ENCODE data around the gene WNT7A.

WNT7A gene

DNA sequence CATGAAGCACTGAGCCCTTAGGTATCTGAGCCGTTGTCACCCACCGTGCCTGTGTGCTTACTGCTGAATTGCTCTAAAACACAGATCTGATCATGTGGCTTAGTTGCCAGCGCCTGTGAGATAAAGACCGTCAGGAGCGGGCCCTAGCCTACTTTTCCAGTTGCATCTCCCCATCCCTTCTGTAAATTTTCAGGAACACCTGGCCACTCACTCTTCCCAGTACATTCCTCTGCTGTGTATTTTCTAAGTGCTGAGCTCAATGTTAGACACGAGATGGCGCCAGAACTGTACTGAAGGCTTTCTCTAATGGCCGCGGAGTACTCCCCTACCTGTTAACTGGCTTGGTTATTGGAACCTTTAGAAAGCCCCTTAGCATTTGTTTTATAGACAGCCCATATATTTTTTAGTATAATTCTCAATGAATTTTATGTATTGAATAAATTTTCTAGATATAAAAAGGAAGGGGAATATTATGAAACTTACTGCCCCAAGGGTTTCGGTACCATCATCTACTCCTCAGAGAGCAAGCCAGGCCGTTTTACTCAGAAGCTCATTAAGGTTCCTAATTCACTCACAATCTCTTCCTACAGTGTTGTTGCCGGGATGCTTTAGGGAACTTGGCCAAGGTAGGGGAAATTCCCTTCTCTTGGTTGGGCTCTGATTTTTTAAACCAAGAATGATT lies 16.7 kb upstream of the WNT7A start:
- peak overlapping the region; percentile 75 for H3K4me3 ChIP-seq
- H3K27ac ChIP-seq: no peak overlapping the region
- DNase-seq (ENCODE audit: low spot score): peak; percentile 69
- TF ChIP-seq, protein P1, sequence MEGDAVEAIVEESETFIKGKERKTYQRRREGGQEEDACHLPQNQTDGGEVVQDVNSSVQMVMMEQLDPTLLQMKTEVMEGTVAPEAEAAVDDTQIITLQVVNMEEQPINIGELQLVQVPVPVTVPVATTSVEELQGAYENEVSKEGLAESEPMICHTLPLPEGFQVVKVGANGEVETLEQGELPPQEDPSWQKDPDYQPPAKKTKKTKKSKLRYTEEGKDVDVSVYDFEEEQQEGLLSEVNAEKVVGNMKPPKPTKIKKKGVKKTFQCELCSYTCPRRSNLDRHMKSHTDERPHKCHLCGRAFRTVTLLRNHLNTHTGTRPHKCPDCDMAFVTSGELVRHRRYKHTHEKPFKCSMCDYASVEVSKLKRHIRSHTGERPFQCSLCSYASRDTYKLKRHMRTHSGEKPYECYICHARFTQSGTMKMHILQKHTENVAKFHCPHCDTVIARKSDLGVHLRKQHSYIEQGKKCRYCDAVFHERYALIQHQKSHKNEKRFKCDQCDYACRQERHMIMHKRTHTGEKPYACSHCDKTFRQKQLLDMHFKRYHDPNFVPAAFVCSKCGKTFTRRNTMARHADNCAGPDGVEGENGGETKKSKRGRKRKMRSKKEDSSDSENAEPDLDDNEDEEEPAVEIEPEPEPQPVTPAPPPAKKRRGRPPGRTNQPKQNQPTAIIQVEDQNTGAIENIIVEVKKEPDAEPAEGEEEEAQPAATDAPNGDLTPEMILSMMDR (IDR thresholded peaks at IDR 0.05): peak; percentile 45

DNA sequence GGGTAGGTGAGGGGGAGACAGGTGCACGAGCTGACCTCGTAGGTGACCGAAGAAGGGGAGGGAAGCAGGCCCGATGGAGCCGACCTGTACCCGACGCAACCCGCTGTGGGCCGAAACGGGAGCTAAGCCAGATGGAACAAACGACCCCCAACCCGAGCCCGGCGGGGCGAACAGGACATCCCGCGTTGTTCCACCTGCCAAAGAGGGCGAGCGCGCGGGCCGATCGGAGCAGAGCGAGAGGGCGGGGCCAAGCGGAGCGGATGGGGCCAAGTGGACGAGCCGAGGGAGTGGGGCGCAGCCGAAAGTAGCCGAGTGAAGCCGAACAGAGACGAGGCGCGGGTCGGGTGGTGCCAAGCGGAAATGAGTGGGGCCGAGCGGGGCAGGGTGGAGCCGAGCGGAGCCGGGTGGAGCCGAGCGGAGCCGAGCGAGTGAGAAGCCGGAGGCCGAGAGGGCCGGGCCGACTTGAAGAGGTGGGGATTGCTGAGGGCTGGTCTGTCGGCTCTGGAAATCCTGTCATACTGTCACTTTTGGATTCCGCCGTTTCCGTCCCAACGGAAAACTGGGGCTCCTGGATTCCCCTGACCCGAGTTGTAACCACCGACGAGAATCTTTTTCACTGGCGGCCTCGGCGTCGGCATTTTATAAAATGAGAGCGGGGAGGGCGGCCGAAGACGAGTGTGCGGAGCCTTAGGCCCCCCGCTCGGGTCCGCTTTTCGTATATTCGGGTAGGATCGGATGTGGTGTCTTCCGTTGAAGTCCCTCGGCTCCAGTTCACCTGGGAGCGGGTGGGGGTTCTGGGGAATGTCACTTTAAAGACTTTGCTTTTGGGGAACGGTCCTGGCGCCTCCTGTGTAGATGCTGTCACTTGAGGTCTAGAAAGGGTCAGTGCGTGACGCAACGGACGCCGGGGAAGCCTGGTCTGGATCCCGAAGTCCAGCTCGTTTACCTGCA lies 15.6 kb upstream of the WNT7A start:
- H3K4me3 ChIP-seq: peak overlapping the region; percentile 75
- TF ChIP-seq, protein P1 (IDR thresholded peaks at IDR 0.05): no peak
- H3K27ac ChIP-seq: peak overlapping the region; percentile 45 to 62
- DNase-seq (ENCODE audit: low spot score): peak; percentile 96

DNA sequence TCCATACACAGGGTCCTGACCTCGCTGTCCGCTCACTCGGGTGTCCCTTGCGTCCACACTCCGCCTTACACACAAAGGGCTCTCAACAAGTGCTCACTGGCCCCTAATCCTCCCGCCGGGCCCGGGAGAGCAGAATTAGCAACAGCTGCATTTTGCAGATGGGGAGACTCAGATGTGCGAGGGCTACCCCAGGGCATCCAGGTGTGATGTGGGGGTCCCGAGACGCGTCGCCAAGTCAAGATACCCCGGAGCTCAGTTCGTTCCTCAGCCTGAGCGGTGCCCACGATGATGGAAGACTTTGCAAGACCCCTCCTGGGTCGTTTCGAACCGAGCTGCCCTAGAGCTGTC lies 14.9 kb upstream of the WNT7A start:
- DNase-seq (ENCODE audit: low spot score): no peak
- peak overlapping the region; percentile 26 to 62 for H3K27ac ChIP-seq
- TF ChIP-seq, protein P1 (IDR thresholded peaks at IDR 0.05): no peak
- H3K4me3 ChIP-seq: peak overlapping the region; percentile 75

DNA sequence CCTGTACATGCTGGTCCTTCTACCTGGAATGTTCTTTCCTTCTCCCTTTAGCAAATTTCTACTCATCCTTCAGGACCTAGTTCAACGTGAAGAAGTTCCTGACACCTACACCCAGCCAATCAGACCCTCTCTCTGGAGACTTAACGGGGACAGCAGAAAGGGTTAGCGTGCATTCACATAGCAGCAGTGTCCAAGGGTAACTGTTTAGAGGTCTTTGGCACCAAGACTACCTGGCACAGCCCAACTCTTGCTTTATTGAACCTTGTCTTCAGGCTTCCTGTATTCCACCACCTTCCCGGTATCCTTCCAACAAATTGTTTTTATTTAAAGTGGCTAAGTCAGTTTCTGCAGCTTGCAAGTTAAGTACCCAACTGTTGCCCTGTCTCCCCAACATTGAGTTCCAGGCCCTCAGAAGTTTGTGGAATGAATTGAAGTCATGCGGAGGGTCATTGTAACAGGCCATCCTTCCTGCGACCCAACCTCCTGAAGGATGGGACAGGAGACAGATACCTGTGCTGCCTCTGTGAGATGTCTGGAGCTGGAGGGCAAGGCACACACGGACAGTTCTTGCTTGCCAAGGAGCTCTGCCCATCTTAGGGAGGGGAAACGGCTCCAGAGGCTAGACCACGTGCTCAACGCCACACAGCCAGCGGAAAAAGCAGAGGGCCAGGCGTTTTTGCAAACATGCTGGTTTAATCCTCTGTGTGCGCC lies 14.4 kb upstream of the WNT7A start:
- H3K27ac ChIP-seq: no peak overlapping the region
- no peak for DNase-seq (ENCODE audit: low spot score)
- TF ChIP-seq, protein P1 (IDR thresholded peaks at IDR 0.05): no peak
- H3K4me3 ChIP-seq: peak overlapping the region; percentile 75

DNA sequence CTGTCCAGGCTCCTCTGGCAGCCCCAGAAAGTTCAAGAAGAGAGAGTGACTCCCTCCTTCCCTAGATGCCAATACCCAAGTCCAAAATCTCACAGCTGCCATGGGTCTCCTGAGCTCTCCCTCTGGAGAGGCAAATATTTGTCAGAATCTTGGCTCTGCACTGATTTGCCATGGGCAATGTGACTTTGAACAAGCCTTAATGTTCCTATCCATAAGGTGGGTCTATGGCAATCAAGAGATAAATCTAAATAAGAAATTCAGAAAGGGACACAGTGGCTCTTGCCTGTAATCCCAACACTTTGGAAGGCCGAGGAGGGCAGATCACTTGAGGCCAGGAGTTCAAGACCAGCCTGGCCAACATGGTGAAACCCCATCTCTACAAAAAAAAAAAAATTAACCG lies 12.4 kb upstream of the WNT7A start:
- Histone ChIP-seq H3K27ac (no peak overlapping the region), H3K4me3 (no peak overlapping the region)
- DNase-seq (ENCODE audit: low spot score): no peak
- TF ChIP-seq, protein P1 (IDR thresholded peaks at IDR 0.05): no peak

DNA sequence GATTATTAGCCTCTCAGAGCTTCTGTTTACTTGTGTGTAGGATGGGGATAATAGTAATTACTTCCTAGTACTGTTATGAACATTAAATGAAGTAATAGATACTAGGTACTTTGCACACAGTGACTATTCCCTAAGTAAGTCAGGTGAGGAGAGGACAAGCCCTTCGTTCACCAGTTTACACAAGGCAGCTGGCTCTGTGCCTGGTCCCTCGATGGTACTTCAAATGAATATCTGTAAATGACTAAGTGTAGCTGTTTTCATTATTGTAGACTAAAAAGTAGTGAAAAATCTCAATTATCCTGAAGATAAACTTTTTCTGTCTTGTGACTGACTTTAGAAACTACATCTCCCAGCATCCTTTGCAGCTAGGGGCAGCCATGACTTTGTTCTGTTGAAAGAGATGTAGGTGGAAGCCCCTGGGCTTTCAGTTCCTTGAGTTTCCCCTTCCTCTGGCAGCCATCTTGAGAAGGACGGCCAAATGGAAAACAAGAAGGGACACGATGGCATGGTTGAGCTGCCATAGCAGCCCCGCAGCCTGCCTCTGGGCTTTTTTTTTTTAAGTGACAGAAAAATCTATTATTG lies 11.7 kb upstream of the WNT7A start:
- TF ChIP-seq, protein P1 (IDR thresholded peaks at IDR 0.05): no peak
- DNase-seq (ENCODE audit: low spot score): no peak
- no peak overlapping the region for H3K4me3 ChIP-seq
- H3K27ac ChIP-seq: no peak overlapping the region

Measured in coronary artery (tissue), 2 donors.